ENCODE measurements around the gene OCIAD2.
"Not testable (repeated sequence)": the region's sequence is repeated elsewhere in the genome, so short reads cannot be mapped to it uniquely, and the experiment has no call there.

Gene OCIAD2

GRCh38 chr4:48854982-48855381 lies 51.6 kb downstream of the OCIAD2 start:
- DNase-seq (ENCODE audit: low read depth in 2 of 2): no peak

DNA sequence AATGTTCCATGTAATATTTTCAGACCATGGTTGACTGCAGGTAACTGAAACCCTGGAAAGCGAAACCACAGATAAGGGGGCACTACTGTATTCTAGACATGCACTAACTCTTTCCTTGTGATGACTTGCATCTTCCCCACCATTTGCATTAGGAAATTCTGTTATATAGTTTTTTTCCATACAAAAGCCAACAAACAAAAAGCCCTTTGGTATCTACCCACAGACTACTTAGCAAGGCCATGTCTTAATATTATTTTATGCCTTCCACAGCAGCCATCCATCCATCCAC lies 52.2 kb downstream of the OCIAD2 start:
- DNase-seq (ENCODE audit: low read depth in 2 of 2): no peak

DNA sequence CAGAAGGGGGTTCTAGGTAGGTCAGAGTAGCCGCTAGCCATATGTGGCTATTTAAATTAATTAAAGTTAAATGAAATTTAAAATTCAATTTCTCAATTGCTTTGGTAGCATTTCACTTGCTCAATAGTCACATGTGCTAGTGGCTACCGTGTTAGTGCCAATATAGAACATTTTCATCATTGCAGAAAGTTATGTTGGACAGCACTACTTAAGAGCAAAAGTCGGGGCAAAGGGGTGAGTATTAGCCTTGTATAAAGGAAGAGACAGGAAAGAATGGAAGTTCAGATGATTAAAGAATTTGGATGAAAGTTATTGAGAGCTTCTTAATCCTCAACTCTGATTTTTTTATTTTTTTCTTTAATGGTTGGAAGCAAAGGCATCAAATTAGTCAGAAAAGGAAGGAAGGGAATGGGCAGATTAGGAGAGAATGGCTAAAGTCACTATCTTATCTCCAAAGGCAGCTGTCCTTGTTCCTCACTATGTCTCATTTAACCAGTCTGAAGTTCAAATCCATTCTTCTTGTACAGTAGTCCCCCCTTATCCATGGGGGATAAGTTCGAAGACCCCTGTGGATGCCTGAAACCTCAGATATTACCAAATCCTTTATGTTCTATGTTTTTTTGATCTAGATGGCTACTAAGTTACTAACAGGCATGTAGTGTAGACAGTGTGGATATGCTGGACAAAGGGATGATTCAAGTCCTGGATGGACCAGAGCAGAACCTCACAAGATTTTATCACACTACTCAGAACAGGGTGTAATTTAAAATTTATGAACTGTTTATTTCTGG lies 52.8 kb downstream of the OCIAD2 start:
- no peak for DNase-seq (ENCODE audit: low read depth in 2 of 2)

GRCh38 chr4:48851651-48852050 lies 54.9 kb downstream of the OCIAD2 start:
- DNase-seq (ENCODE audit: low read depth in 2 of 2): no peak

DNA sequence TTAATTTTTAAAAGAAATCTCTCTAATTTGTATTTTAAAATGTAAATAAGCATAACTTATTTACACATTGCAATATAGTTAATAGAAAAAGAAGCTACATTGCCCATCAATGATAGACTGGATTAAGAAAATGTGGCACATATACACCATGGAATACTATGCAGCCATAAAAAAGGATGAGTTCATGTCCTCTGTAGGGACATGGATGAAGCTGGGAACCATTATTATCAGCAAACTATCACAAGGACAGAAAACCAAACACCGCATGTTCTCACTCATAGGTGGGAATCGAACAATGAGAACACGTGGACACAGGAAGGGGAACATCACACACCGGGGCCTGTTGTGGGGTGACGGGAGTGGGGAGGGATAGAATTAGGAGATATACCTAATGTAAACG lies 57.8 kb downstream of the OCIAD2 start:
- not testable (repeated sequence) for DNase-seq (ENCODE audit: low read depth in 2 of 2)

- no peak for DNase-seq (ENCODE audit: low read depth in 2 of 2)
These were observed 61.7 kb downstream of the OCIAD2 start for GRCh38 chr4:48844843-48845242.

DNA sequence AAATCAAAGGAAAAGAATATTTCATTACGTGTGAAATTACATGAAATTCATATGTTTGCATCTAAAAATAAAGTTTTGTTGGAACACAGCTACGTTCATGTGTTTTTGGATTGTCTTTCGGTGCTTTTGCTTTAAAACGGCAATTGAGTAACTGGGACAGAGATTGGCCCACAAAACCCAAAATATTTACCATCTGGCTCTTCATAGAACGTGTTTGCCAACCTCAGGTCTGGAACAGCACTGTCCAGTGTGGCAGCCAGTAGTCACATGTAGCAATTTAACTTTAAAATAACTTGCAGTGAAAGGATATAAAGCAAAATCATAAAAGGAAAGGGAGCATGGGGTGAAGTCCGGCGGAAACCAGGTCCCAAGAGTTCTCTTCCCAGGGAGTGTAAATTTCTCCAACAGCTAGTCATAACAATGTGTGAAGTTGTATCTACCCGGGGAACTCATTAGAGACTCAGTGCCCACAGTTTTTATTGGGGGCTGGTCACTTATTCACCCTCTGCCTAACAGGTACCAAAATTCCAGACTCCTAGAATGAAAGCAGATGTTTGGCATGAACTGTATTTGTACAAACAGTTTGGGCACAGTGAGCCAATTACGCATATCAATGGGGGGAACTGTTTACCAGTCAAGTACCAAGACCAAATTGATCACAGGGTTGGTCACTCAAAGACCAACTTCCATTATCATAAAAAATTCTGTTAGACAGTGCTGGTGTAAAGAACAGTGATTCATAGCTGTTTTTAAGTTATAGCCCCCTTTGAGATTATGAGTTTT lies 65.3 kb downstream of the OCIAD2 start:
- no peak for DNase-seq (ENCODE audit: low read depth in 2 of 2)

DNA sequence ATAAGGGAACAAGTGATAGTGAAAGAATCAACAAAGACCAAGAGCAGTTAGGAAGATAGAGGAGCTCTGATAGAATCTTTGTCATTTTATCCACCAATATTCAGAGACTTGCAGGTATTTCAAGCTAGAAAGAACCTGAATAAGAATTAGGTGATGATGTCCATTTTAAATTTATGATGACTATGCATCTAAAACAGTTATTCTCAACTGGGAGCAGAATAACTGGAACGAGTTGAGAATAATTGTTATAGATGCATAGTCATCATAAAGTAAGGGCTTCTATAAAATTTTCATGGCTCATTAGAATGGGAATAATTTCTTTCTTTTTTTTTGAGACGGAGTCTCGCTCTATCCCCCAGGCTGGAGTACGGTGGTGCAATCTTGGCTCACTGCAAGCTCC lies 69.9 kb downstream of the OCIAD2 start:
- DNase-seq (ENCODE audit: low read depth in 2 of 2): no peak
